GM12878 (cell line): ENCODE results near the gene ATRNL1. TPM values are rescaled to one million over a fixed set of nuclear protein-coding genes. Genes with fewer than 3 reads are reported as not detected.

Experiments
- ATAC-seq: fragments of 200-7000 bp; cut with Tn5 transposase; 3 replicates; pipeline ENCODE4 v1.9.1; 2020; ENCODE audit warnings: mild to moderate bottlenecking, moderate library complexity
- BruUV-seq: library from RNA; stranded (reverse); fragments of 400-500 nt; replicated peaks from 2 replicates; lab custom pipeline; 2021; lab: Mats Ljungman, UMichigan
- CTCF ChIA-PET: fragments of 300-600 bp; sonication (Branson Sonifier 250); formaldehyde crosslinking; extraction: SDS; loops from one replicate; lab custom pipeline; 2021; ENCODE audit warnings: inconsistent platforms; lab: Yijun Ruan, JAX
- POLR2A ChIA-PET: fragments of 350-600 bp; formaldehyde crosslinking; extraction: SDS; loops from one replicate; lab custom pipeline; 2021; ENCODE audit warnings: inconsistent platforms; lab: Charles Lee
- RAD21 ChIA-PET: fragments of 300-600 bp; sonication (Branson Sonifier 250); formaldehyde crosslinking; loops from one replicate; lab custom pipeline; 2023; ENCODE audit warnings: antibody characterized with exemption; ENCODE audit not compliant: unreplicated experiment; lab: Charles Lee
- SMC1A ChIA-PET: fragments of 300-600 bp; sonication (Branson Sonifier 250); formaldehyde crosslinking; loops from one replicate; lab custom pipeline; 2023; ENCODE audit not compliant: unreplicated experiment, uncharacterized antibody; lab: Charles Lee
- DNase-seq: peaks from one replicate; pipeline ENCODE4 v3.0.0-alpha.2; 2011; ENCODE audit warnings: low read depth, low spot score
- FAIRE-seq: peaks from 3 replicates; lab custom pipeline; 2011; peaks lifted over from hg19 to GRCh38; lab: Jason Lieb, UNC
- H2AFZ ChIP-seq: 2 replicates; pipeline ENCODE4 v1.6.0; 2011; ENCODE audit warnings: low read depth, low read length, control low read depth; ENCODE audit not compliant: control insufficient read depth
- H3K27ac ChIP-seq: 2 replicates; pipeline ENCODE4 v1.5.1; 2011; ENCODE audit warnings: control low read depth; ENCODE audit not compliant: control insufficient read depth, insufficient read depth
- H3K27me3 ChIP-seq, 2 experiments: replicated peaks in 1 of 2; 2 replicates each; pipeline versions ENCODE4 v1.6.0 to v1.6.1; 2011; ENCODE audit warnings: low read length in 1 of 2; ENCODE audit not compliant: control insufficient read depth in 2 of 2, insufficient read depth in 2 of 2
- H3K36me3 ChIP-seq, 2 experiments: 2 replicates each; pipeline ENCODE4 v1.5.1; 2011; ENCODE audit warnings: low read length in 1 of 2; ENCODE audit not compliant: control insufficient read depth in 2 of 2, insufficient read depth in 2 of 2
- H3K4me1 ChIP-seq: 2 replicates; pipeline ENCODE4 v1.6.1; 2011; ENCODE audit warnings: mild to moderate bottlenecking, low read length, moderate library complexity, mixed read lengths; ENCODE audit not compliant: control insufficient read depth, insufficient read depth
- H3K4me2 ChIP-seq: 2 replicates; pipeline ENCODE4 v1.6.0; 2011; ENCODE audit warnings: control low read depth; ENCODE audit not compliant: control insufficient read depth, insufficient read depth
- H3K4me3 ChIP-seq: fragments of 200-600 bp; sonication (generic); 2 replicates; pipeline ENCODE4 v1.5.1; 2016
- H3K79me2 ChIP-seq: 2 replicates; pipeline ENCODE4 v1.6.0; 2011; ENCODE audit warnings: low read length; ENCODE audit not compliant: control insufficient read depth, insufficient read depth
- H3K9ac ChIP-seq: 2 replicates; pipeline ENCODE4 v1.8.0; 2011; ENCODE audit warnings: low read length, control low read depth, mixed read lengths; ENCODE audit not compliant: control insufficient read depth, insufficient read depth
- H3K9me3 ChIP-seq: replicated peaks from 3 replicates; pipeline ENCODE4 v1.5.1; 2011; ENCODE audit warnings: mild to moderate bottlenecking, low read length; ENCODE audit not compliant: control insufficient read depth, insufficient read depth
- H4K20me1 ChIP-seq: 2 replicates; pipeline ENCODE4 v1.6.0; 2011; ENCODE audit not compliant: control insufficient read depth, insufficient read depth
- BACH1 ChIP-seq: fragments of 450-650 bp; IDR thresholded peaks from 2 replicates; pipeline ENCODE4 v1.6.1; 2017; ENCODE audit warnings: mild to moderate bottlenecking, borderline replicate concordance
- BCL3 ChIP-seq: IDR thresholded peaks from 2 replicates; pipeline ENCODE4 v1.6.1; 2011; ENCODE audit warnings: borderline replicate concordance, low read depth, mild to moderate bottlenecking, moderate library complexity, low read length; ENCODE audit not compliant: insufficient read depth, poor library complexity, severe bottlenecking
- CEBPZ ChIP-seq: fragments of 150-350 bp; IDR thresholded peaks from 2 replicates; pipeline ENCODE4 v1.6.1; 2016; ENCODE audit warnings: low read depth, low read length
- CHD2 ChIP-seq: IDR thresholded peaks from 2 replicates; pipeline ENCODE4 v1.6.1; 2011; ENCODE audit warnings: low read depth, low read length, improper control_type of control experiment, borderline replicate concordance
- HDAC2 ChIP-seq: fragments of 200-600 bp; sonication (generic); IDR thresholded peaks from 2 replicates; pipeline ENCODE4 v1.6.1; 2017
- JUND ChIP-seq: IDR thresholded peaks from 2 replicates; pipeline ENCODE4 v1.6.1; 2012; ENCODE audit warnings: low read depth, mild to moderate bottlenecking, low read length, improper control_type of control experiment, moderate library complexity
- MXI1 ChIP-seq: fragments of 150-350 bp; IDR thresholded peaks from 2 replicates; pipeline ENCODE4 v1.6.1; 2011; ENCODE audit warnings: low read depth, mild to moderate bottlenecking, inconsistent platforms, low read length, improper control_type of control experiment
- MYB ChIP-seq: fragments of 150-350 bp; IDR thresholded peaks from 2 replicates; pipeline ENCODE4 v1.6.1; 2014; ENCODE audit warnings: mild to moderate bottlenecking, low read depth, low read length, borderline replicate concordance
- NFIC ChIP-seq: IDR thresholded peaks from 2 replicates; pipeline ENCODE4 v1.6.1; 2012; ENCODE audit warnings: low read depth, mild to moderate bottlenecking, inconsistent platforms, low read length, moderate library complexity
- SRF ChIP-seq, 2 experiments: IDR thresholded peaks; 2 replicates each; pipeline ENCODE4 v1.6.1; 2011; ENCODE audit warnings: low read depth in 2 of 2, low read length in 2 of 2, mild to moderate bottlenecking in 1 of 2, moderate library complexity in 1 of 2
- YBX1 ChIP-seq: fragments of 450-650 bp; IDR thresholded peaks from 2 replicates; pipeline ENCODE4 v1.6.1; 2016; ENCODE audit warnings: antibody characterized with exemption
- ZBTB33 ChIP-seq: fragments of 450-650 bp; IDR thresholded peaks from 2 replicates; pipeline ENCODE4 v1.6.1; 2017; ENCODE audit warnings: mild to moderate bottlenecking
- ZNF592 ChIP-seq: fragments of 450-650 bp; IDR thresholded peaks from 2 replicates; pipeline ENCODE4 v1.6.1; 2017; ENCODE audit warnings: mild to moderate bottlenecking, moderate library complexity
- whole genome bisulfite sequencing: methylation state at CpG from one replicate; pipeline ENCODE4 v1.1.6; 2016; ENCODE audit warnings: low lambda C conversion rate; ENCODE audit not compliant: insufficient replicate concordance, insufficient coverage; ENCODE audit errors: missing lambda C conversion rate; 5-methylcytosine and 5-hydroxymethylcytosine counted together
- in situ Hi-C: fragments of 300-500 bp; cut with MboI; formaldehyde crosslinking; loops from 9 replicates; pipeline ENCODE4 v1.14.3; 2018; ENCODE audit warnings: mixed read lengths
- intact Hi-C: fragments of 100-400 bp; cut with micrococcal nuclease; formaldehyde crosslinking; loops from one replicate; pipeline ENCODE4 v1.14.2; 2022; ENCODE audit not compliant: unreplicated experiment
- polyA plus RNA-seq, 11 experiments: library from polyadenylated mRNA; depleted of rRNA in 4 of 11; unstranded in 6 of 11; stranded (reverse) in 5 of 11; fragments of >200 nt; fragmentation: Nextera tagmentation in 4 of 11; fragmentation: Illumina TruSeq in 1 of 11; extraction: Ambion mirVana in 4 of 11; extraction: Trizol in 1 of 11; gene quantifications; 1 replicate in 1 of 11; 2 replicates in 10 of 11; pipeline versions ENCODE4 v1.2.1 to v1.2.3, GENCODE V29; 2011 to 2016; ENCODE audit warnings: inconsistent platforms in 2 of 11, missing spikeins in 2 of 11, low read depth in 1 of 11
- total RNA-seq, 4 experiments: library from RNA; depleted of rRNA in 3 of 4; stranded (reverse); fragments of >200 nt in 3 of 4; fragmentation: Illumina TruSeq in 1 of 4; extraction: Trizol in 1 of 4; gene quantifications; 2 replicates each; pipeline versions ENCODE4 v1.2.1 to v1.2.3, GENCODE V29; 2013 to 2021

Gene ATRNL1
- total and polyA plus RNA-seq, 10 of the 15 experiments (the other 5 are each of a cell fraction or from before 2014, with no cell fraction given) = 0.03 to 1.4 (median 0.34) TPM

- TF ChIP-seq ZBTB33 = no peak
- TF ChIP-seq MXI1 = no peak
- no peak for TF ChIP-seq HDAC2
- TF ChIP-seq JUND = no peak
- no peak for TF ChIP-seq ZNF592
- no peak for TF ChIP-seq CHD2
- no peak for TF ChIP-seq MYB
These were observed 884.7 kb downstream of the ATRNL1 start (continued) for GRCh38 chr10:115977855-115978254.

GRCh38 chr10:115979576-115979975 is 886.4 kb downstream of the ATRNL1 start:
- no peaks in the 10 kb centered on the region for H3K36me3 ChIP-seq
- no peak for DNase-seq
- no peaks in the 10 kb centered on the region for H3K27me3 ChIP-seq
- ATAC-seq = no peak
- in situ Hi-C loops = no loop called here
- H3K4me1 ChIP-seq = no peaks in the 10 kb centered on the region
- no peak overlapping the region for H2AFZ ChIP-seq
- intact Hi-C loops = no loop called here
- ChIA-PET RAD21 (no interaction called here), SMC1A (no interaction called here), POLR2A (no interaction called here), CTCF (no interaction called here)
- H3K9ac ChIP-seq = no peak overlapping the region
- H3K27ac ChIP-seq = no peak overlapping the region
- no peaks in the 10 kb centered on the region for H3K79me2 ChIP-seq
- FAIRE-seq = no peak
- no peaks in the 10 kb centered on the region for H4K20me1 ChIP-seq
- 27% methylated on average over 1 of the region's 1 CpG for WGBS
- BruUV-seq = no TSS peak
- H3K4me3 ChIP-seq = no peak overlapping the region
- H3K9me3 ChIP-seq = no peaks in the 10 kb centered on the region
- no peak overlapping the region for H3K4me2 ChIP-seq
- TF ChIP-seq NFIC (no peak), MYB (no peak), BACH1 (no peak), BCL3 (no peak), CEBPZ (no peak), SRF (IDR thresholded peaks at IDR 0.05; ENCODE audit: low read depth in 2 of 2, low read length in 2 of 2) (no peak), YBX1 (no peak)
